Left ventricle myocardium inferior (tissue), 1 donor: ENCODE measurements around the gene TPO. TPM values are rescaled to one million over a fixed set of nuclear protein-coding genes. Genes with fewer than 3 reads are reported as not detected.

ENCODE experiments used
- DNase-seq: peaks from one replicate; pipeline ENCODE4 v3.0.0-alpha.2; 2020
- H3K27ac ChIP-seq: fragments of 200-600 bp; replicated peaks from 2 replicates; pipeline ENCODE4 v1.8.0; 2021
- H3K27me3 ChIP-seq: fragments of 200-600 bp; 2 replicates; pipeline ENCODE4 v1.8.0; 2021; ENCODE audit warnings: low read depth
- H3K36me3 ChIP-seq: fragments of 200-600 bp; 2 replicates; pipeline ENCODE4 v1.8.0; 2021
- H3K4me1 ChIP-seq: fragments of 200-600 bp; 2 replicates; pipeline ENCODE4 v1.8.0; 2021
- H3K4me3 ChIP-seq: fragments of 200-600 bp; 2 replicates; pipeline ENCODE4 v1.8.0; 2021; ENCODE audit warnings: mild to moderate bottlenecking, moderate library complexity
- H3K9me3 ChIP-seq: fragments of 200-600 bp; replicated peaks from 2 replicates; pipeline ENCODE4 v1.8.0; 2021
- CTCF ChIP-seq: fragments of 200-600 bp; IDR thresholded peaks from 2 replicates; pipeline ENCODE4 v1.8.0; 2021; ENCODE audit warnings: antibody characterized with exemption, mild to moderate bottlenecking, borderline replicate concordance
- intact Hi-C: fragments of 100-400 bp; cut with micrococcal nuclease; formaldehyde crosslinking; loops from one replicate; pipeline ENCODE4 v1.11.0; 2022
- total RNA-seq: library from RNA; stranded (reverse); fragmentation: NEBNext Ultra II Directional; extraction: Animal tissue kit (Norgen Biotek cat#: 25700); gene quantifications from one replicate; pipeline ENCODE4 v1.2.1, GENCODE V29; 2021
- donor health status: DM: no; HTN: yes; CAD: no; lungs with severe emphysema.

TPO gene
- total RNA-seq, 1 donor from 2014 or later, result 7.1 TPM

- intact Hi-C loops, result no loop called here
- Histone ChIP-seq H3K27me3 (peaks cover 52% of the 10 kb centered on the region), H3K9me3 (no peaks in the 10 kb centered on the region), H3K4me3 (no peak overlapping the region), H3K27ac (no peak overlapping the region), H3K36me3 (no peaks in the 10 kb centered on the region), H3K4me1 (peaks cover 12% of the 10 kb centered on the region)
- no peak for TF ChIP-seq CTCF
- DNase-seq, result no peak
Measured at GRCh38 chr2:1498176-1498575, 84.9 kb downstream of the TPO start.

GRCh38 chr2:1499033-1499795, 86.0 kb downstream of the TPO start:
- Histone ChIP-seq H3K4me3 (no peak overlapping the region), H3K9me3 (no peaks in the 10 kb centered on the region), H3K27ac (no peak overlapping the region), H3K27me3 (peaks cover 57% of the 10 kb centered on the region), H3K36me3 (no peaks in the 10 kb centered on the region), H3K4me1 (peaks cover 11% of the 10 kb centered on the region)
- no peak for DNase-seq
- intact Hi-C loops, result no loop called here
- no peak for TF ChIP-seq CTCF

- Histone ChIP-seq H3K4me3 (no peak overlapping the region), H3K27ac (no peak overlapping the region), H3K4me1 (peaks cover 11% of the 10 kb centered on the region), H3K9me3 (no peaks in the 10 kb centered on the region), H3K36me3 (no peaks in the 10 kb centered on the region), H3K27me3 (peaks cover 53% of the 10 kb centered on the region)
- no peak for TF ChIP-seq CTCF
- intact Hi-C loops, result no loop called here
- no peak for DNase-seq
Measured at GRCh38 chr2:1501038-1501851, 88.0 kb downstream of the TPO start.

GRCh38 chr2:1501991-1502390, 88.7 kb downstream of the TPO start:
- no peaks in the 10 kb centered on the region for H3K36me3 ChIP-seq
- no peak for DNase-seq
- intact Hi-C loops, result no loop called here

GRCh38 chr2:1502891-1503304, 89.6 kb downstream of the TPO start:
- Histone ChIP-seq H3K27ac (peak overlapping the region; percentile 5), H3K36me3 (no peaks in the 10 kb centered on the region), H3K4me3 (no peak overlapping the region), H3K4me1 (peaks cover 11% of the 10 kb centered on the region), H3K9me3 (no peaks in the 10 kb centered on the region), H3K27me3 (peaks cover 39% of the 10 kb centered on the region)
- intact Hi-C loops, result no loop called here
- DNase-seq, result peak; percentile 10
- no peak for TF ChIP-seq CTCF

More at GRCh38 chr2:1501991-1502390, 88.7 kb downstream of the TPO start:
- Histone ChIP-seq H3K27me3 (peaks cover 47% of the 10 kb centered on the region), H3K4me3 (no peak overlapping the region), H3K27ac (no peak overlapping the region), H3K9me3 (no peaks in the 10 kb centered on the region), H3K4me1 (peaks cover 11% of the 10 kb centered on the region)
- no peak for TF ChIP-seq CTCF
